ENCODE results near the gene SPTLC2.
A peak's percentile ranks its signal among the peaks of the same experiment; 100 is the strongest.
"Not testable (repeated sequence)": the region's sequence is repeated elsewhere in the genome, so short reads cannot be mapped to it uniquely, and the experiment has no call there.

Gene SPTLC2, protein sequence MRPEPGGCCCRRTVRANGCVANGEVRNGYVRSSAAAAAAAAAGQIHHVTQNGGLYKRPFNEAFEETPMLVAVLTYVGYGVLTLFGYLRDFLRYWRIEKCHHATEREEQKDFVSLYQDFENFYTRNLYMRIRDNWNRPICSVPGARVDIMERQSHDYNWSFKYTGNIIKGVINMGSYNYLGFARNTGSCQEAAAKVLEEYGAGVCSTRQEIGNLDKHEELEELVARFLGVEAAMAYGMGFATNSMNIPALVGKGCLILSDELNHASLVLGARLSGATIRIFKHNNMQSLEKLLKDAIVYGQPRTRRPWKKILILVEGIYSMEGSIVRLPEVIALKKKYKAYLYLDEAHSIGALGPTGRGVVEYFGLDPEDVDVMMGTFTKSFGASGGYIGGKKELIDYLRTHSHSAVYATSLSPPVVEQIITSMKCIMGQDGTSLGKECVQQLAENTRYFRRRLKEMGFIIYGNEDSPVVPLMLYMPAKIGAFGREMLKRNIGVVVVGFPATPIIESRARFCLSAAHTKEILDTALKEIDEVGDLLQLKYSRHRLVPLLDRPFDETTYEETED

DNA sequence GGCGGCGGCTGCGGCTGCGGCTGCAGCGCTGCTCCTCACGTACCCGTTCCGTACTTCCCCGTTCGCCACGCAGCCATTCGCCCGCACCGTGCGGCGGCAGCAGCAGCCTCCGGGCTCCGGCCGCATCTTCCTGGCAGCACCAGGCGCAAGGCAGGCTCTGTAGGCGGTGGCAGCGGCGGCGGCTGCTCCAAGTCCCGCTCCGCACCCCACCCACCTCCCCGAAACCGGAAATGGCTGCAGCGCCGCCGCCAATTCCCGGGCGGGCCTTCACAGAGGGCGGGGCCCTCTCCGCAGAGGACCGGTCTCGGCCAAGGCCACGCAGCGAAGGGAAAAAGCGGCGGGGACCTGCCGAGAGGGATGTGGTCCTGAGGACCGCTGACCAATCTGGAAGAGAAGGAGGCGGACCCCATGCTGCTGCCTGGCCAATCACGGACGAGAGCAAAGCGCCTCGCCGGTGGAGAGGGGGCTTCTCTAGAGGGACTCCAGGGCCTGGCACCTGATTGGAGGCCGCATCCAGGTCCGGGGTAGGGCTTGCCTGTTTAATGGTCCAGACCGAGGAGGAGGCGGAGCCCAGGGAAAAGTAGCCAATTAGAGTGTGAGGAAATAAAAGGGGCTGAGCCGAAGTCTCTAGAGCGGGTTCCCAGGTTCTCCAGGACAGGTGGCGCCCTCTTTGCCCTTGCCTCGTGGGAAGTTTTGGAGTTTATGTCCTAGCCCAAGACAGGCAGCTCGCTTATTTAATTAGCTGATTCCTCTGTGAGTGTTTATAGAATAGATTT, at the start of gene SPTLC2:
SPTLC2 (minus strand) TSS at position 184 of the 776 bp plus-strand sequence; CDS start at position 126, 58 bp downstream.
- peak; percentile 99 for DNase-seq (ENCODE audit: low read depth)

DNA sequence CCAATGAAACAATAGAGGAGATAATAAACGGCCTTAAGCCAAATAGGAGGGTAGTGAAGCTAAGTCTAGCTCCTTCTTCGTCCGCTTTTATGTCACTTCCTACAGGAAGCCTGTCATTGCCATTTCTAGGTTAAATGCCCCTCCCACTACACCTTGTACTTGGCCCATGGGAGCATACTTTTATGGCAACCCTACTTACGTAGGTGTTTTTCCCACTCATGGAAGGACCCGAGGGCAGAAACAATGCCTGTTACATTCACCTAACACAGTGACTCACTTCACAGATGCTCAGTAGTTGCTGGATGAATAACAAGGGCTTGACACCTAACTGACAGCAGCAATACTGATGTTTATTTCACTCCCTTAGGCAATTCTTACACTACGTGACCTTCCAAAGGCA, 46.9 kb upstream of the SPTLC2 start:
- DNase-seq (ENCODE audit: low read depth), result peak; percentile 82

DNA sequence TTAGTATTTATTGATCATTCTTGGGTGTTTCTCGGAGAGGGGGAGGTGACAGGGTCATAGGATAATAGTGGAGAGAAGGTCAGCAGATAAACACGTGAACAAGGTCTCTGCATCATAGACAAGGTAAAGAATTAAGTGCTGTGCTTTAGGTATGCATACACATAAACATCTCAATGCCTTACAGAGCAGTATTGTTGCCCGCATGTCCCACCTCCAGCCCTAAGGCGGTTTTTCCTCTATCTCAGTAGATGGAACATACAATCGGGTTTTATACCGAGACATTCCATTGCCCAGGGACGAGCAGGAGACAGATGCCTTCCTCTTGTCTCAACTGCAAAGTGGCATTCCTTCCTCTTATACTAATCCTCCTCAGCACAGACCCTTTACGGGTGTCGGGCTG, 45.1 kb upstream of the SPTLC2 start:
- DNase-seq (ENCODE audit: low read depth), result not testable (repeated sequence)

DNA sequence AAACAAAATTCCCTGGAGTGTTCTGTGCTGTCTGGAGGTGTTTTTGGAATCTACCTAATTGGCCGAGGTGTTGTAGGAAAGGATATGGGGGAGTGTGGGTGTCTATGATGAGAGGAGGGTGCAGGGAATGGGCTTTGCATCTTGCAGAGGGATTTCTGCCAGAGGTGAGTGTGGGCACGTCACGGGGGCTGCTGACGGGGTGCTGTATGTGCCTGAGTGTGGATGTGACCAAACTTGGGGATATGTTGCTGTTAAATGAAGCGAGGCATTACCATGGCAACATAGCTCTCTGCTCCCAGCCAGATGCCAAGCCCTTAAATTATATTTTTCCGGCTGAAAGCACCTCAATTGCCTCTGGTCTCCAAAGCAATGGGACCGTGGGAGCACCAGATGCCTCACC, 44.3 kb upstream of the SPTLC2 start:
- DNase-seq (ENCODE audit: low read depth), result no peak

DNA sequence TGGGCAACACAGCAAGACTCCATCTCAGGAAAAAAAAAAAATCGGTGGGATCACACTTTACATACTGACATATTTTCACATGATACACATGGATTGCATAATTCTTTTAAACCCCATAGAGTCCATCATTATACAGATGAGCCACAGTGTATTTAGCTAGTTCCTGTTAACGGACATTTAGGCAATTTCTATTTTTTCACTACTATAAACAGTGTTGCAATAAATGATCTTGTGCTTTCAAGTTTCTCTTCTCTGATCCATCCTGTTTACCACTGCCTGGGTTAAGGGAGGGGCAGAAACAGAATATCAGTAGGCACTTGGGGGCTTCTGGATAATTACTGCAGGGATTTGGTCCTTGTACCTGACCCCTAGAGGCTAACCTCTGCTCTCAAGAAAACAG, 43.4 kb upstream of the SPTLC2 start:
- DNase-seq (ENCODE audit: low read depth), result peak; percentile 46

DNA sequence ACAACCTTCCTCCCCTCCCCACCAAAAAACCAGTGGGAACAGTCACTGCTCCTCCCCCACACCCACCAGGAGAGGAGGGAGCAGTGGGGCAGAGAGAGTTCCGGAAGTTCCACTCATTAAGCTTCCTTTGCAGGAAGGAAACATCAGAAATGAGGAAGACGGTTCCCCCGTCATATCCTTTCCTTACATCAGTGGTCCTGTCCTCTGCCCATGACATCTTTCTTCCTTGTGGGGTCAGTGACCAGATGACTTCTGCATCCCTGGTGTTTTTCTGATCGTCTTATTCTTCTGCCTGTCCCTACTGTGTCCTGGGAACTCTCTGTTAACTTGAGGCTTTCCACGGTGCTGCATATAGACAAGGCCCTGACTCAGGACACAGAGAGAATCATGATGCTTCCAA, 40.8 kb upstream of the SPTLC2 start:
- no peak for DNase-seq (ENCODE audit: low read depth)

DNA sequence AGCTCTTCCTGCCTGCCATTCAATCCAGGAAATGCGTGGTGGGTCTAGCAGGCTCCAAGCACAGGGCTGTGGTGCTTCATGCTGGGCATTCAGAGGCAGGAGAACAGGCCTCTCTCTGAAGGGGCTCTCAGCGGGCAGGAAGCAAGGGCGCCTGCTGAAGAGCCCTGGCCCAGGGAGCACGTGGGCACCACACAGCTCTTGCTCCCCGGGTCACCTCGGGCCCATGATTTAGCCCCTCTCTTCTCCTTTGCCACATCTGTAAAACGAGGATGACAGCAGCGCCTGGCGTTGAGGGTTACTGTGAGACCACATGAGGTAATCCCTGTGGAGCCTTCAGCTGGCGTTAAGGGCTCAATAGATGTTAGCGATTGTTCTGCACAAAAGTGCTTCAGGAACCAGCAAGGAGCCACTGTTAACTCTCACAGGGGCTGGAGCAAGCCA, 37.6 kb upstream of the SPTLC2 start:
- no peak for DNase-seq (ENCODE audit: low read depth)

DNA sequence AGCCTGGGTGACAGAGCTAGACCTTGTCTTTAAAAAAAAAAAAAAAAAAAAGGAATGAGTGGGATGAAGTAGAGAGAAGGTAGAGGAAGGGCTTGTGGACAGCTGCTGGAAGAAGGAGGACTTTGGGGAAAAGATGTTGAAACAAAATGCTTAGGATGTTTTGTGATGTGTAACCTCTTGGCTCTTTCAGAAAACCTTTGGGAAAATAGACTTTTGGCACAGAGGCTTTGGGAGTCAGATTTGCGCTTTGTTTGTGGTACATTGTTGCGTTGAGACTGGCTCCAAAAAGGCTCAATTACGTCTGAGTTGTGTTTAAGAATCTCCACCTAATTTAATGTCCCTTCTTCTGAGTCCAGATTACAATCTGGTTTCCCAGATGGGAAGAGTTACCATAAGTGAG, 32.9 kb upstream of the SPTLC2 start:
- DNase-seq (ENCODE audit: low read depth), result peak; percentile 78

DNA sequence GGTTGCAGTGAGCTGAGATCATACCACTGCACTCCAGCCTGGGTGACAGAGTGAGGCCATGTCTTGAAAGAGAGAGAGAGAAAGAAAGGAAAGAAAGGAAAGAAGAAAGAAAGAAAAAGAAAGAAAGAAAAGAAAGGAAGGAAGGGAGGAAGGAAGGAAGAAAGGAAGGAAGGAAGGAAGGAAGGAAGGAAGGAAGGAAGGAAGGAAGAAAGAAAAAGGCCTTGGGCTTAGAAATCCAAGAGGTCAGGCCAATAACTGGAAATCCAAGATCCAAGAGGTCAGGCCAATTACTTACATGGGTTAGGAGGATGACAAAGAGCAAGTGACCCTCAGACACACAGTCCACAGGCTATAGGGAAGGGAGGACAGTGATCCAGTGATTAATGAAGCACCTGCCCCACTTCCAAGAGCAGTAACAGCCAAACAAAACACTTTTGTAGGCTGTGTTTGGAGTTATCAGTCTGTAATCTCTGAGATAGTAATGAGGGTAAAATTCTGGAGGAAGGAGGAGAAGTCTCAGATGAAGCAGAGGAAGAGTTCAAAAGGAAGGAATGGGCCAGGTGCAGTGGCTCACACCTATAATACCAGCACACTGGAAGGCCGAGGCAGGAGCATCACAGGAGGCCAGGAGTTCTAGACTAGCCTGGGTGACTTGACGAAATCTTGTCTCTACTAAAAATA, 32.2 kb upstream of the SPTLC2 start:
- DNase-seq (ENCODE audit: low read depth), result no peak

DNA sequence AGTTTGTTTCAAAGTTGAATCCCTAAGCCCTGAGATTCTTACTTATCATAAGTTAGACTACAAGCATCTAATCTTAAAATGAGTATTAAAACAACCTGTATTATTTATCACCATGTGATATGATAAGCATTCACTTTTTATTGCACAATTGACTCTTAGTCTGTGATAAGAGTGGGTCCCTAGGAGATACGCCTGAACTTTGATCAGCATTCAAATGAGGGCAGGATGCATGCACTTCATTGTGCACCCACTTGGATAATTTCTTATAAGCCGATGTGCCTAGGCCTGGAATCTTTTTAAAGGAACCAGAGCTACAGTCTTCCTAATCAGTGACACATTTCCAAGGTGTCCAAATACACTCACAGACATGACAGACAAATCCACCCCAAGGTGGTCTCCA, 31.4 kb upstream of the SPTLC2 start:
- DNase-seq (ENCODE audit: low read depth), result no peak

DNA sequence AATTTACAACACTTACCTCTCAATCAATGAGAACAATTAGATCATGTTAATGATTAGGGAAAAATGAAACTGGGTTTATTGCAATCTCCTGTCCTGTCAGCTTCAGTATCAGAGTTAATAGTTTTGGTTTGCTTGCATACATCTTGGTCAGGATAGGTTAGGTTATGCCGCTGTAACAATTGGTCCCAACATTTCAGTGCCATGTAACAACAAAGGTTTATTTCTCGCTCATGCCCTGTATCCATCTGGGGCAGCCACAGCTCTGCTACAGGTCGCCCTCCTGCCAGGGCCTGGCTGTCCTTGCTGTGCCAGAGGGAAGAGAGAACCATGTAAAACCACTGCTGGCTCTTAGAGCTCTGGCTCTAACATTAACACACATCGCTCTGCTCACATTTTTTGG, 30.5 kb upstream of the SPTLC2 start:
- no peak for DNase-seq (ENCODE audit: low read depth)

DNA sequence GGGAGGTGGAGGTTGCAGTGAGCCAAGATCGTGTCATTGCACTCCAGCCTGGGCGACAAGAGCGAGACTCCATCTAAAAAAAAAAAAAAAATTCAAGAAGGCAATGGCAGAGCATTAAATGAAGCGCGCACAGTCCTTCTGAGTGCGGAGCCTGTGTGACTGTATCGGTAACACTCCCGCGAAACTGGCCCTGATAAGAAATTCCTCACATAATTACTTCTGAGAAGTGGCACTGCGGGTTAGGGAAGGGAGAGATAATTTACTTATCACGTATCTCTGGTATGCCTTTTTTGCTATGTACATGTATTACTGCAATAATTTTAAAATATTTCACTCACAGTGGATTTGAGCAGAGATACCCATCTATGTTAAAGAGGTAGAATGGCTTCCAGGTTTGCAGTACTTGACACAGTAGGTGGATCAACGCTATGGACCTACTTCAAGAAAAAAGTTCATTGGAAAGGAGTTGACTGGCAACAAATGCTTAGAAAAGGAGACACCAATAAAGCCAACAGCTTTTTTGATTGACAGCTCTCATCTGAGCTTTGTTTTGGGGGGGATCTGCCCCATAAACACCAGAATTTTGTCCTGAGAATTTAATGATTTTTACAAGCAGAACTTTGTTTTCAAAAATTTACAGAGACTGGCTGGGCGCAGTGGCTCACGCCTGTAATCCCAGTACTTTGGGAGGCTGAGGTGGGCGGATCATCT, 29.2 kb upstream of the SPTLC2 start:
- DNase-seq (ENCODE audit: low read depth), result peak; percentile 45

DNA sequence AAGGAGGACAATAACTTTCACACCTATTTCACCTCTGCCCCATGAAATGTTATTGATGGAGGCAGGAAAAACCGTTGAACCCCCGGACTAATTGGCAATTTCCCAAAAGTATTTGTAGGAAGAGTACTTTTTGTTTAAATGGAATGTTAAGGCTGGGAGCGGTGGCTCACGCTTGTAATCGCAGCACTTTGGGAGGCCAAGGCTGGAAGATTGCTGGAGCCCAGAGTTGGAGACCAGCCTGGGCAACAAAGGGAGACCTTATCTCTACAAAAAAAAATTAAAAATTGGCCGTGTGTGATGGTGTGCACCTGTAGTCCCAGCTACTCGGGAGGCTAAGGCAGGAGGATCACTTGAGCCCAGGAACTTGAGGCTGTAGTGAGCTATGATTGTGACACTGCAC, 26.0 kb upstream of the SPTLC2 start:
- no peak for DNase-seq (ENCODE audit: low read depth)

DNA sequence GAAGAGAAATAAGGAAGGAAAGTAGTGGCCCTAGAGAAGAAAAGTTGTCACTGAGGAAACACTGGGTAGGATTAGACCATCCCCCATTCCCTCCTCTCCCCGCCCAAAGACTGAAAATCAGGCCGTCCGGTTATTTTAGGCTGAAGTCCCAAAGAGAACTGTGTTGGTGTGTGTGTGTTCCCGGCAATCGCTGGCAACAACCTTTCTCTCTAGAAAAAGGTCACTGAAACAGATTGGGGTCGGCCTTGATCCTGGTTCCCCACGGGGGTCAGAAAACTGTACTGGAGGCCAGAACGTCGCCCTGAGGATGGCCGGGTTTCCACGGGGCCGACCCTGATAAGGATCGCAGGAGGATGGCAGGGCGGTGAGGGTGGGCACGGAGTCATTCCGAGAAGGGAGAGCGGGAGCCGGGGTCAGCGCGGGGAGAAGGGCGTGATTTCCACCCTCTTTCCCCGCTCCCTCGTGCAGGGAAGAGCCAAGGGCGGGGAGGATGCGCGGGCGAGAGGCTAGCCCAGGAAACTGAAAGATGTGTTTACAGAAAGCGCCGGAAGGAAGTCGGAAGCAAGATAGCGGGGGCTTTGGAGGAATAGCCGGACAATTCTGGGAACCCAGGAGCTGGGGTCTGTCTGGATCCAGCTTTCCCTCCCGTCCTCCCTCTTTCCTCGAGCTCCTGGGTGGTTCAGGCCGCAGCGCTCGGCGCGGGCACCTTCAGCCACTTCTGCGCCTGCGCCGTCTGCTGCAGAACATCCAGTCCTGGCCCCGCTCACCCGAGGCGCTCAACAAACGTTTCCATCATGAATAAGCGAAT, 25.3 kb upstream of the SPTLC2 start:
- DNase-seq (ENCODE audit: low read depth), result peak; percentile 65

DNA sequence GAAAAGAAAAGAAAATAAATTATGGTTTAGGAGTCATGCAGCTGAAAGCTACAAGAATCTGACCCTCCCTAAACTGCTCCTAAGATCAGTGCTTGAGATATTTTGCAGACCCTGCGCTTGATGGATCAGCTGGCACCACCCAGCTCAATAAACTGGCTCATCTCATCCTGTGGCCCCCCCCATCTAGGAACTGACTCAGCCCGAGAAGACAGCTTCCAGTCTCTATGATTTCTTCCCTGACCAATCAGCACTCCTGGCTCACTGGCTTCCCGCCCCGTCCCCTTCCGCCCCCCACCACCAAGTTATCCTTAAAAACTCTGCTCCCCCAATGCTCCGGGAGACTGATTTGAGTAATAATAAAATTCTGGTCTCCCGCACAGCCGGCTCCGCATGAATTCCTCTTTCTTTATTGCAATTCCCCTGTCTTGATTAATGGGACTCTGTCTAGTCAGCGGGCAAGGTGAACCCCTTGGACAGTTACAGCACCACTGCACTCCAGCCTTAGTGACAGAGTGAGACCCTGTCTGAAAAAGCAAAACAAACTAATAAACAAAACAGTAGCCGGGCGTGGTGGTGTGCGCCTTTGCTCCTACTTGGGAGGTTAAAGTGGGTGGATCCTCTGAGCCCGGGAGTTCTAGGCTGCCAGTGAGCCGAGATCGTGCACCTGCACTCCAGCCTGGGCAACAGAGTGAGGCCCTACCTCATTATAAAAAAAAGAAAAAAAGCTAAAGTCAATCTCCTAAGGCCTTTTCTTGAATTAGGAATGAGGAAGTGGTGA, 24.5 kb upstream of the SPTLC2 start:
- peak; percentile 64 for DNase-seq (ENCODE audit: low read depth)

DNA sequence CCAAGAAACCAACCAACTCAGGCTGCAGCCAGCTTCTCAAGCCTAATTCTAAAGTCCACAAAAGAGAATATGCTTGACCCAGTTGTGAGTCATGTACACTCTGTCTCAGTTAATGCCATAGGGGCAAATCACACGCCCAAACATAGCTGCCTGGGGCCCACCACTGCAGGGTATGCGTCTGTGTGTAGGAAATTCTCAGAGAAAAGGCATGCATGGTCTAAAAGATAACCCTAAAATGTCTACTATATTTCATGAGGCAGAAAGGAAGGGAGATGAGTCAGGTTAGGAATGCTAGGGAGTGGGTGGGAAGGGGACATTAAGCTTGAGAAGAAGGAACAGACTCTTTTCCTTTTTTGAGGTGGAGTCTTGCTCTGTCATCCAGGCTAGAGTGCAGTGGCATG, 22.3 kb upstream of the SPTLC2 start:
- DNase-seq (ENCODE audit: low read depth), result peak; percentile 95

DNA sequence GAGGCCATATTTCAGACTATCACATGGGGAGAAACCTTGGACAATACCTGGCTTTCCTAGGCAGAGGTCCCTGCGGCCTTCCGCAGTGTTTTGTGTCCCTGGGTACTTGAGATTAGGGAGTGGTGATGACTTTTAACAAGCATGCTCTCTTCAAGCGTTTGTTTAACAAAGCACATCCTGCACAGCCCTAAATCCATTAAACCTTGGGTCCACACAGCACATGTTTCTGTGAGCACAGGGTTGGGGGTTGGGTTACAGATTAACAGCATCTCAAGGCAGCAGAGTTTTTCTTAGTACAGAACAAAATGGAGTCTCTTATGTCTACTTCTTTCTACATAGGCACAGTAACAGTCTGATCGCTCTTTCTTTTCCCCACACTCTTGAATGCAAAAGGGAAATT, 19.4 kb upstream of the SPTLC2 start:
- DNase-seq (ENCODE audit: low read depth), result not testable (repeated sequence)

DNA sequence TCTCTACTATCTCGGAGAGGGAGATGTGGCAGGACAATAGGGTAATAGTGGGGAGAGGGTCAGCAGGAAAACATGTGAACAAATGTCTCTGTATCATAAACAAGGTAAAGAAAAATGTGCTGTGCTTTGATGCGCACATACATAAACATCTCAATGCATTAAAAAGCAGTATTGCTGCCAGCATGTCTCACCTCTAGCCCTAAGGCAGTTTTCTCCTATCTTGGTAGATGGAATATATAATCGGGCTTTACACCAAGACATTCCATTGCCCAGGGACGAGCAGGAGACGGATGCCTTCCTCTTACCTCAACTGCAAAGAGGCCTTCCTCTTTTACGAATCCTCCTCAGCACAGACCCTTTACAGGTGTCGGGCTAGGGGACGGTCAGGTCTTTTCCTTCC, 19.0 kb upstream of the SPTLC2 start:
- not testable (repeated sequence) for DNase-seq (ENCODE audit: low read depth)

DNA sequence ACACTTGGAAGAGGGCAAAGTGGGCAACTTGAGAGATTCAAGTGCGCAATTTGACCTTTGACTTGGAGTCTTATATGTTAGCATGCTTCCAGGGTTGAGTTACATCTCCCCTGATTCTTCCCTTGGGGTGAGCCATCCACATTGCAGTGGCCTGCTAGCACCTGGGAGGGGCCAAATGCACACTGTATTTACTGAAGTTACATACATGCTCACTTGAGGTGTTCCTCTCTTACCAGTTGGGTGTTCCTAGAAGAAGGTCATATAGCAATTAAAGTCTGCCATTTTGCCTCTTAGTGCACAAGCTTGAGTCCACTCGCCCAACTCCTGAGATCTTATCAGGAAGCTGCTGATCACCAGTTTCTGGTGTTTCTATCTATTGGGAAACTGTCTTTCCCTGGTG, 13.7 kb upstream of the SPTLC2 start:
- no peak for DNase-seq (ENCODE audit: low read depth)

DNA sequence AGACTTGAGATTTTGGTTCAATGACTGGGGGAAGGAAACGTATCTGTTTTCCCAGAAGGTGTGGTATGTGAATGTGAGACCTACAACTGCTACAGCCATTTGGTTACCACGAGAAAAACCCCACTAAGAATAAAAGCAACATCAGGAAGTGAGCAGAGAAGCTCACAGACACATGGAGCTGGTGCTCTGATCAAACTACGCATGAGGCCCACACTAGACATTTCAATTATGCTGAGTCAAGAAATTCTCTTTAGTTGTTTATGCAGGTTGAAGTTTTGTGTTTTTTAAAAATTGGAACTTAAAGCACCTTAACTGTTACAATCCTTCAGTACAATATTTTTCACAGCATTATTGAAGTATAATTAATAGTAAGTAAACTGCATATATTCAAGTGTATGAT, 8.9 kb upstream of the SPTLC2 start:
- DNase-seq (ENCODE audit: low read depth), result no peak
